Dermis microvascular lymphatic vessel endothelial cell (primary cell): ENCODE data around the gene LATS2. TPM values are rescaled to one million over a fixed set of nuclear protein-coding genes. Genes with fewer than 3 reads are reported as not detected.

Experiments used
- total RNA-seq: library from RNA; depleted of rRNA; stranded (reverse); fragments of >200 nt; gene quantifications from 2 replicates; pipeline ENCODE4 v1.2.1, GENCODE V29; 2014

Gene LATS2
- total RNA-seq, 1 donor from 2014 or later: 17.5 TPM

Other genes starting within 250 kb of the LATS2 start
- 21.3 and 22.0 TPM in 2 replicates for gene XPO4, start 158.8 kb downstream of the LATS2 start, total RNA-seq
- 24.0 and 29.9 TPM in 2 replicates for gene SAP18, start 78.5 kb upstream of the LATS2 start, total RNA-seq
- gene SKA3, start 115.0 kb upstream of the LATS2 start, total RNA-seq: 2.1 and 3.9 TPM in 2 replicates
- gene MRPL57, start 115.1 kb upstream of the LATS2 start, total RNA-seq: 17.7 and 22.2 TPM in 2 replicates